Heart left ventricle (tissue), 16 donors: ENCODE results near the gene BRME1. TPM values are rescaled to one million over a fixed set of nuclear protein-coding genes. Genes with fewer than 3 reads are reported as not detected.

Experiments used
- ATAC-seq, 4 donors: fragments of 200-7000 bp; cut with Tn5 transposase; one replicate each; pipeline ENCODE4 v1.9.1; 2020 to 2022; ENCODE audit warnings: moderate library complexity in 4 of 4, mild to moderate bottlenecking in 3 of 4, moderate number of reproducible peaks in 1 of 4
- DNase-seq, 5 donors: peaks; one replicate each; pipeline ENCODE4 v3.0.0-alpha.2; 2020
- H3K27ac ChIP-seq, 12 donors: fragments of 200-600 bp; sonication (generic) in 4 of 12; one replicate each; pipeline versions ENCODE4 v1.5.0 to v1.8.0; 2016 to 2022; ENCODE audit warnings: mild to moderate bottlenecking in 2 of 12
- H3K27me3 ChIP-seq, 9 donors: fragments of 200-600 bp; sonication (generic) in 2 of 9; one replicate each; pipeline versions ENCODE4 v1.5.1 to v1.8.0; 2016 to 2022; ENCODE audit warnings: mild to moderate bottlenecking in 3 of 9
- H3K36me3 ChIP-seq, 9 donors: fragments of 200-600 bp; sonication (generic) in 2 of 9; one replicate each; pipeline versions ENCODE4 v1.5.0 to v1.8.0; 2018 to 2022; ENCODE audit warnings: mild to moderate bottlenecking in 2 of 9
- H3K4me1 ChIP-seq, 12 donors: fragments of 200-600 bp; sonication (generic) in 4 of 12; one replicate each; pipeline versions ENCODE4 v1.5.0 to v1.8.0; 2016 to 2022; ENCODE audit warnings: mild to moderate bottlenecking in 3 of 12
- H3K4me3 ChIP-seq, 12 donors: fragments of 200-600 bp; sonication (generic) in 4 of 12; one replicate each; pipeline versions ENCODE4 v1.5.0 to v1.8.0; 2017 to 2022; ENCODE audit warnings: mild to moderate bottlenecking in 9 of 12, moderate library complexity in 4 of 12
- H3K9me3 ChIP-seq, 12 donors: fragments of 200-600 bp; sonication (generic) in 4 of 12; one replicate each; pipeline versions ENCODE4 v1.5.0 to v1.8.0; 2016 to 2022; ENCODE audit warnings: mild to moderate bottlenecking in 1 of 12
- POLR2A ChIP-seq, 2 donors: fragments of 450-650 bp; IDR thresholded peaks; one replicate each; pipeline ENCODE4 v1.6.1; 2017; ENCODE audit warnings: antibody characterized with exemption in 2 of 2, mild to moderate bottlenecking in 2 of 2, moderate library complexity in 2 of 2
- WGBS, 4 donors: extraction: QIAGEN DNeasy Blood & Tissue Kit in 2 of 4; methylation state at CpG; one replicate each; pipeline versions ENCODE4 v1.1.5 to v1.1.7; 2013 to 2018; 5-methylcytosine and 5-hydroxymethylcytosine counted together
- intact Hi-C, 10 donors: fragments of 100-400 bp; cut with DNase I; formaldehyde crosslinking; loops; one replicate each; pipeline versions ENCODE4 v1.11.1 to v1.14.2; 2022
- polyA plus RNA-seq, 2 donors: library from polyadenylated mRNA; stranded (reverse); fragments of 200-250 nt; gene quantifications; one replicate each; pipeline ENCODE4 v1.2.3, GENCODE V29; 2013
- total RNA-seq, 9 donors: library from RNA; depleted of rRNA in 2 of 9; stranded (reverse); fragments of >200 nt in 2 of 9; fragmentation: NEBNext Ultra II Directional in 3 of 9; extraction: Animal tissue kit (Norgen Biotek cat#: 25700) in 3 of 9; gene quantifications; one replicate each; pipeline versions ENCODE4 v1.1.0 to v1.2.4, GENCODE V29; 2016 to 2023
- TF ChIP-seq, protein P1 (sequence below), 12 donors: fragments of 200-600 bp; sonication (generic) in 4 of 12; IDR thresholded peaks; one replicate each; pipeline versions ENCODE4 v1.5.0 to v1.8.0; 2018 to 2022; ENCODE audit warnings: antibody characterized with exemption in 12 of 12, mild to moderate bottlenecking in 5 of 12
- donor health status: ischemic (EF 13 %, LVEDD 7.1; RV severe dilation, severe dysfunction).
- donor health status: healthy with polysubstance abuse.
- donor health status: DM: no; HTN: yes; CAD: no.
- donor health status: DM: no; HTN: no; CAD: no.
- donor health status: ischemic (EF 25% LVEDD 6.9; RV normal size, moderate dysfunction).
- donor health status: ischemic (EF 25% LVEDD 5.7; RV mildly dilated, moderate dysfunction).
- donor health status: healthy.
- donor health status: DM: yes; HTN: yes; CAD: no.
- donor health status: ischemic (EF 35%, LVEDD 5.7; RV mildly dilated, moderate dysfunction).
- donor health status: nonischemic (EF 11% LVEDD 7.7; RV severe dilation, severe dysfunction).
- donor health status: DM: yes; HTN: yes; CAD: no.
- donor health status: PGD.
- donor health status: ischemic (EF 29% LVEDD 5.4; RV normal size, mild dysfunction).
- donor health status: nonischemic (EF 23%, LVEDD 6.1; RV moderate dilation, normal function).

Gene BRME1
- total and polyA plus RNA-seq, 11 donors, result 0.23 to 1.2 (median 0.70) TPM; not detected in 2

DNA sequence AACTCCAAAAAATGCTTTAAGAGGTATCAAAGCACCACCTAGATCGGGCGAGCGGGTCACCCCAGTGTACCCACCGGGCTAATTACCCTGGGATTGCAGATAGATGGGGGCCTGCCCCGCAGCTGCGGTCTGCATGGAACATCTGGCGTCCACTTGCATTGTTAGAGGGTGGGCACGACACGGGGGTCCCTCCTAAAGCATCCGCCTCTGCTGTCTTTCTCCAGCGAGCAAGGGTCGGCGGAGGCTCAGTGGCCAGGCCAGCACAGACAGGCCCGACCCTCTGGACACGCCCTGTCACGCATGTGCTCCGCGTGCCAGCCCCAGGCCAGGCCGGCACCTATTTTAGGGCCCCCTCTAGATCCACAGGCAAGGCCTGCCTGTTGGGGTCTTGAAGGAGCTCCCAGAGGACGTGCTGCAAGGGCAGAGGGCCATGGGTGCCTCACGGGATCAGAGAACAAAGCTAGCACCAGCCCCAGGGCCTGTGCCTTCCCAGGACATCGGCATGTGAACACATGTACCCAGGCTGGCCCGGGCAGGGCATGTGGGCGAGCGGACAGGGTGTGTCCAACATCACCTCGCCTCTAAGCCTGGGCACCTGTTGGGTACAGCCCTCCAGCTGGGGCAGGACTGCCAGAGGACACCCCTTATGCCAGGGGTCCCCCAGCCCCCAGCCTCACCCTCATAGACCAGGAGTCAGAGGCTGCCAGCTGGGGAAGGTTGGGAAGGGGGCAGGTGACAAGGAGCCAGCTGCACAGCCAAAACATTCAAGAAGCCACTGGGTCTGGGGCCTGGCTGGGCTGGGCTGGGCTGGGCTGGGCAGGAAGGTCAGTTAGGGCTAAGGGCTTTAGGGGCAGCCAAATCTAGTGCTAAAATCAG, 64.6 kb downstream of the BRME1 start:
- Histone ChIP-seq H3K4me3 (peak overlapping the region; percentile 72 to 99 (median 96)), H3K27me3 (no peaks in the 10 kb centered on the region), H3K4me1 (peaks cover 25 to 72% (median 45%) of the 10 kb centered on the region in 12 donors), H3K9me3 (no peaks in the 10 kb centered on the region), H3K27ac (peak overlapping the region; percentile 99 to 100 (median 100)), H3K36me3 (peaks cover 0 to 26% (median 13%) of the 10 kb centered on the region in 9 donors)
- whole genome bisulfite sequencing, 4 donors, result 8 to 23% (median 14%) methylated on average over 15 to 26 of the region's 26 CpGs
- DNase-seq, result peak in 4 of 5 donors; percentile 64 to 78 (median 72)
- peak in 2 of 4 donors; percentile 2 to 19 for ATAC-seq
- TF ChIP-seq, protein P1, sequence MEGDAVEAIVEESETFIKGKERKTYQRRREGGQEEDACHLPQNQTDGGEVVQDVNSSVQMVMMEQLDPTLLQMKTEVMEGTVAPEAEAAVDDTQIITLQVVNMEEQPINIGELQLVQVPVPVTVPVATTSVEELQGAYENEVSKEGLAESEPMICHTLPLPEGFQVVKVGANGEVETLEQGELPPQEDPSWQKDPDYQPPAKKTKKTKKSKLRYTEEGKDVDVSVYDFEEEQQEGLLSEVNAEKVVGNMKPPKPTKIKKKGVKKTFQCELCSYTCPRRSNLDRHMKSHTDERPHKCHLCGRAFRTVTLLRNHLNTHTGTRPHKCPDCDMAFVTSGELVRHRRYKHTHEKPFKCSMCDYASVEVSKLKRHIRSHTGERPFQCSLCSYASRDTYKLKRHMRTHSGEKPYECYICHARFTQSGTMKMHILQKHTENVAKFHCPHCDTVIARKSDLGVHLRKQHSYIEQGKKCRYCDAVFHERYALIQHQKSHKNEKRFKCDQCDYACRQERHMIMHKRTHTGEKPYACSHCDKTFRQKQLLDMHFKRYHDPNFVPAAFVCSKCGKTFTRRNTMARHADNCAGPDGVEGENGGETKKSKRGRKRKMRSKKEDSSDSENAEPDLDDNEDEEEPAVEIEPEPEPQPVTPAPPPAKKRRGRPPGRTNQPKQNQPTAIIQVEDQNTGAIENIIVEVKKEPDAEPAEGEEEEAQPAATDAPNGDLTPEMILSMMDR (IDR thresholded peaks at IDR 0.05), result no peak
- TF ChIP-seq POLR2A (IDR thresholded peaks at IDR 0.05), result peak in 1 of 2 donors; percentile 15
- intact Hi-C loops, result loop anchor here in 2 of 10 donors (1.0 to 10.0 kb wide), 3 partner anchors 19 to 689 kb away; partner anchors contain the start of genes IER2 (in 2 of the 2) and STX10 (in 2 of the 2)

DNA sequence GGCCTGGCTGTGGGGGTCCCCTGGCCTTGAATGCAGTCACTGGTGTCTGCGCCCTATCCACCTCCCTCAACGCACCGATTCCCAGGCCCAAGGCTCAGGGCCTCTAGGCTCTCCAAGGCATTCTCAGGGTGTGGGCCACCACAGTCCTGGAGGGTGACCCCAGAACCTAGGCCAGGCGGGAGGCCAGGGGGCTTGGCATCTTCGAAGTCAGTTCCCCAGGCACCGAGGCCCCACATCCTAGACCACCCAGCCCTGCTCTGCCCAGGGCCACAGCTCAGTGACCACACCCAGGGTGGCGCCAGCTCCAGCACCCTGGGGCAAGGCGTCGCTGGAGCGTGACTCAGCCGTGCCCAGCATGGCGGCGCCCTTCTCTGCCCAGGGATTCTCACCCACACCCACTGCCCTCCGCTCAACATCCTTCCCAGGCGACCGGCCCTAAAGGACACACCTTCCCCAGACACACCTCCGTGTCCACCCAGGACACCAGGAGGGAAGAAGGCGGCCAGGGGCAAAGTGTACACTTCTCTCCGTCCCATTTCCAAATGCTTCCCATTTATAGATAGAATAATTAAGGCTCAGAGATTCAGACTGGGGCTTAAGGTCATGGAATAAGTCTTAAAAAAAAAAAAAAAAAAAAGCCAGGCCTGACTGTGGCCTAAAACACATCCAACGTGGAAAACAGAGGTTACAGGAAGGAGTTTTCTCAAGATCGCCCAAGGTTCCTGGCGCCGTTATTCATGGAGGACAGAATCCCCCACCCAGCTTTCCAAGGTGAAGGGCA, 65.4 kb downstream of the BRME1 start:
- Histone ChIP-seq H3K4me1 (peaks cover 25 to 74% (median 46%) of the 10 kb centered on the region in 12 donors), H3K27me3 (no peaks in the 10 kb centered on the region), H3K27ac (peak overlapping the region; percentile 99 to 100 (median 100)), H3K4me3 (peak overlapping the region; percentile 72 to 99 (median 96)), H3K9me3 (no peaks in the 10 kb centered on the region), H3K36me3 (peaks cover 0 to 34% (median 21%) of the 10 kb centered on the region in 9 donors)
- whole genome bisulfite sequencing, 4 donors, result 11 to 33% (median 19%) methylated on average over 19 to 23 of the region's 23 CpGs
- intact Hi-C loops, result loop anchor here in 2 of 10 donors (1.0 to 10.0 kb wide), 3 partner anchors 20 to 688 kb away; partner anchors contain the start of genes IER2 (in 2 of the 2) and STX10 (in 2 of the 2)
- DNase-seq, result peak in 4 of 5 donors; percentile 60 to 85 (median 77)
- TF ChIP-seq, protein P1 (IDR thresholded peaks at IDR 0.05), result peak in 1 of 12 donors; percentile 10
- peak in 1 of 2 donors; percentile 38 for TF ChIP-seq POLR2A (IDR thresholded peaks at IDR 0.05)
- ATAC-seq, result peak; percentile 6 to 29 (median 18)

DNA sequence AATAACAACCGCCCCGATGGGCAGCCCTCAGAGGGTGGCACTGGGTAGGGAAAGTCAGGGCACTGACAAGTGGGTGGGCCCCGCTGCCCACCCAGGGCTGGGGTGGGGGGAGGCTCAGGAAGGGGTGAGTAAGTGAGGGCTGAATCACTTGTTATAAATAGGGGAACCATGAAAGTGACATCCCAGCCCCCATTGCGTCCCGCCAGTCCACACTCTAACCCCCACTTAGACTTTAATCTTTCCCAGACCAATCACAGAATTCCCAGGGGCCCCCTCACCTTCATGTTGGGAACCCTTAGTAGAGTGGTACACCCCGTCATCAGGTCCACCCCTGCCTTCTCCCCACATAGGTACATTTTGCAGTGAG, 66.0 kb downstream of the BRME1 start:
- TF ChIP-seq POLR2A (IDR thresholded peaks at IDR 0.05), result no peak
- TF ChIP-seq, protein P1 (IDR thresholded peaks at IDR 0.05), result no peak
- Histone ChIP-seq H3K27me3 (no peaks in the 10 kb centered on the region), H3K4me1 (peaks cover 25 to 74% (median 50%) of the 10 kb centered on the region in 12 donors)

More for the DNA sequence above, 66.0 kb downstream of the BRME1 start:
- H3K36me3 ChIP-seq, result peaks cover 0 to 40% (median 27%) of the 10 kb centered on the region in 9 donors
- ATAC-seq, result peak in 3 of 4 donors; percentile 4 to 24 (median 18)
- DNase-seq, result no peak
- H3K9me3 ChIP-seq, result no peaks in the 10 kb centered on the region
- peak overlapping the region; percentile 99 to 100 (median 100) for H3K27ac ChIP-seq
- intact Hi-C loops, result loop anchor here in 5 of 10 donors (1.0 to 10.0 kb wide), 6 partner anchors 7 to 688 kb away; partner anchors contain the start of genes IER2 (in 2 of the 5), STX10 (in 2 of the 5) and ZSWIM4 (in 2 of the 5)
- H3K4me3 ChIP-seq, result peak overlapping the region; percentile 72 to 99 (median 96)
- 0 to 2% (median 1%) methylated on average over 6 of the region's 6 CpGs for WGBS, 4 donors
